GM12878 (cell line): ENCODE data around the gene SMIM9. TPM values are rescaled to one million over a fixed set of nuclear protein-coding genes. Genes with fewer than 3 reads are reported as not detected.

Experiments
- ATAC-seq: fragments of 200-7000 bp; cut with Tn5 transposase; 3 replicates; pipeline ENCODE4 v1.9.1; 2020; ENCODE audit warnings: mild to moderate bottlenecking, moderate library complexity
- BruUV-seq: library from RNA; stranded (reverse); fragments of 400-500 nt; replicated peaks from 2 replicates; lab custom pipeline; 2021; lab: Mats Ljungman, UMichigan
- CTCF ChIA-PET: fragments of 300-600 bp; sonication (Branson Sonifier 250); formaldehyde crosslinking; extraction: SDS; loops from one replicate; lab custom pipeline; 2021; ENCODE audit warnings: inconsistent platforms; lab: Yijun Ruan, JAX
- POLR2A ChIA-PET: fragments of 350-600 bp; formaldehyde crosslinking; extraction: SDS; loops from one replicate; lab custom pipeline; 2021; ENCODE audit warnings: inconsistent platforms; lab: Charles Lee
- RAD21 ChIA-PET: fragments of 300-600 bp; sonication (Branson Sonifier 250); formaldehyde crosslinking; loops from one replicate; lab custom pipeline; 2023; ENCODE audit warnings: antibody characterized with exemption; ENCODE audit not compliant: unreplicated experiment; lab: Charles Lee
- SMC1A ChIA-PET: fragments of 300-600 bp; sonication (Branson Sonifier 250); formaldehyde crosslinking; loops from one replicate; lab custom pipeline; 2023; ENCODE audit not compliant: unreplicated experiment, uncharacterized antibody; lab: Charles Lee
- DNase-seq: peaks from one replicate; pipeline ENCODE4 v3.0.0-alpha.2; 2011; ENCODE audit warnings: low read depth, low spot score
- FAIRE-seq: peaks from 3 replicates; lab custom pipeline; 2011; peaks lifted over from hg19 to GRCh38; lab: Jason Lieb, UNC
- H2AFZ ChIP-seq: 2 replicates; pipeline ENCODE4 v1.6.0; 2011; ENCODE audit warnings: low read depth, low read length, control low read depth; ENCODE audit not compliant: control insufficient read depth
- H3K27ac ChIP-seq: 2 replicates; pipeline ENCODE4 v1.5.1; 2011; ENCODE audit warnings: control low read depth; ENCODE audit not compliant: control insufficient read depth, insufficient read depth
- H3K27me3 ChIP-seq, 2 experiments: replicated peaks in 1 of 2; 2 replicates each; pipeline versions ENCODE4 v1.6.0 to v1.6.1; 2011; ENCODE audit warnings: low read length in 1 of 2; ENCODE audit not compliant: control insufficient read depth in 2 of 2, insufficient read depth in 2 of 2
- H3K36me3 ChIP-seq, 2 experiments: 2 replicates each; pipeline ENCODE4 v1.5.1; 2011; ENCODE audit warnings: low read length in 1 of 2; ENCODE audit not compliant: control insufficient read depth in 2 of 2, insufficient read depth in 2 of 2
- H3K4me1 ChIP-seq: 2 replicates; pipeline ENCODE4 v1.6.1; 2011; ENCODE audit warnings: mild to moderate bottlenecking, low read length, moderate library complexity, mixed read lengths; ENCODE audit not compliant: control insufficient read depth, insufficient read depth
- H3K4me2 ChIP-seq: 2 replicates; pipeline ENCODE4 v1.6.0; 2011; ENCODE audit warnings: control low read depth; ENCODE audit not compliant: control insufficient read depth, insufficient read depth
- H3K4me3 ChIP-seq: fragments of 200-600 bp; sonication (generic); 2 replicates; pipeline ENCODE4 v1.5.1; 2016
- H3K79me2 ChIP-seq: 2 replicates; pipeline ENCODE4 v1.6.0; 2011; ENCODE audit warnings: low read length; ENCODE audit not compliant: control insufficient read depth, insufficient read depth
- H3K9ac ChIP-seq: 2 replicates; pipeline ENCODE4 v1.8.0; 2011; ENCODE audit warnings: low read length, control low read depth, mixed read lengths; ENCODE audit not compliant: control insufficient read depth, insufficient read depth
- H3K9me3 ChIP-seq: replicated peaks from 3 replicates; pipeline ENCODE4 v1.5.1; 2011; ENCODE audit warnings: mild to moderate bottlenecking, low read length; ENCODE audit not compliant: control insufficient read depth, insufficient read depth
- H4K20me1 ChIP-seq: 2 replicates; pipeline ENCODE4 v1.6.0; 2011; ENCODE audit not compliant: control insufficient read depth, insufficient read depth
- BRCA1 ChIP-seq: IDR thresholded peaks from 2 replicates; pipeline ENCODE4 v1.6.1; 2011; ENCODE audit warnings: low read depth, low read length, improper control_type of control experiment
- CHD4 ChIP-seq: fragments of 200-600 bp; sonication (generic); IDR thresholded peaks from 2 replicates; pipeline ENCODE4 v1.6.1; 2016; ENCODE audit warnings: mild to moderate bottlenecking
- CREM ChIP-seq: IDR thresholded peaks from 2 replicates; pipeline ENCODE4 v1.6.1; 2014; ENCODE audit warnings: antibody characterized with exemption, low read depth
- FOXK2 ChIP-seq: fragments of 450-650 bp; IDR thresholded peaks from 2 replicates; pipeline ENCODE4 v1.6.1; 2017; ENCODE audit warnings: mild to moderate bottlenecking, moderate library complexity
- HDAC2 ChIP-seq: fragments of 200-600 bp; sonication (generic); IDR thresholded peaks from 2 replicates; pipeline ENCODE4 v1.6.1; 2017
- IRF4 ChIP-seq: IDR thresholded peaks from 2 replicates; pipeline ENCODE4 v1.6.1; 2011; ENCODE audit warnings: low read depth, low read length
- JUND ChIP-seq: IDR thresholded peaks from 2 replicates; pipeline ENCODE4 v1.6.1; 2012; ENCODE audit warnings: low read depth, mild to moderate bottlenecking, low read length, improper control_type of control experiment, moderate library complexity
- MLLT1 ChIP-seq: fragments of 450-650 bp; IDR thresholded peaks from 2 replicates; pipeline ENCODE4 v1.6.1; 2016; ENCODE audit warnings: mild to moderate bottlenecking
- MYB ChIP-seq: fragments of 150-350 bp; IDR thresholded peaks from 2 replicates; pipeline ENCODE4 v1.6.1; 2014; ENCODE audit warnings: mild to moderate bottlenecking, low read depth, low read length, borderline replicate concordance
- NFXL1 ChIP-seq: fragments of 450-650 bp; IDR thresholded peaks from 2 replicates; pipeline ENCODE4 v1.6.1; 2017; ENCODE audit warnings: antibody characterized with exemption, mild to moderate bottlenecking, borderline replicate concordance
- PKNOX1 ChIP-seq: fragments of 450-650 bp; IDR thresholded peaks from 2 replicates; pipeline ENCODE4 v1.6.1; 2016; ENCODE audit warnings: mild to moderate bottlenecking
- SP1 ChIP-seq: IDR thresholded peaks from one replicate; pipeline ENCODE4 v1.6.1; 2011; ENCODE audit warnings: low read depth, low read length
- WGBS: methylation state at CpG from one replicate; pipeline ENCODE4 v1.1.6; 2016; ENCODE audit warnings: low lambda C conversion rate; ENCODE audit not compliant: insufficient replicate concordance, insufficient coverage; ENCODE audit errors: missing lambda C conversion rate; 5-methylcytosine and 5-hydroxymethylcytosine counted together
- in situ Hi-C: fragments of 300-500 bp; cut with MboI; formaldehyde crosslinking; loops from 9 replicates; pipeline ENCODE4 v1.14.3; 2018; ENCODE audit warnings: mixed read lengths
- intact Hi-C: fragments of 100-400 bp; cut with micrococcal nuclease; formaldehyde crosslinking; loops from one replicate; pipeline ENCODE4 v1.14.2; 2022; ENCODE audit not compliant: unreplicated experiment
- polyA plus RNA-seq, 11 experiments: library from polyadenylated mRNA; depleted of rRNA in 4 of 11; unstranded in 6 of 11; stranded (reverse) in 5 of 11; fragments of >200 nt; fragmentation: Nextera tagmentation in 4 of 11; fragmentation: Illumina TruSeq in 1 of 11; extraction: Ambion mirVana in 4 of 11; extraction: Trizol in 1 of 11; gene quantifications; 1 replicate in 1 of 11; 2 replicates in 10 of 11; pipeline versions ENCODE4 v1.2.1 to v1.2.3, GENCODE V29; 2011 to 2016; ENCODE audit warnings: inconsistent platforms in 2 of 11, missing spikeins in 2 of 11, low read depth in 1 of 11
- total RNA-seq, 4 experiments: library from RNA; depleted of rRNA in 3 of 4; stranded (reverse); fragments of >200 nt in 3 of 4; fragmentation: Illumina TruSeq in 1 of 4; extraction: Trizol in 1 of 4; gene quantifications; 2 replicates each; pipeline versions ENCODE4 v1.2.1 to v1.2.3, GENCODE V29; 2013 to 2021

The SMIM9 gene
- total and polyA plus RNA-seq, 10 of the 15 experiments (the other 5 are each of a cell fraction or from before 2014, with no cell fraction given) = not detected

- TF ChIP-seq BRCA1 (no peak), MLLT1 (no peak), FOXK2 (no peak), SP1 (no peak), IRF4 (no peak)
- TF ChIP-seq, all 136 proteins: peak for 0
- ChIA-PET SMC1A (interaction anchor here (1.0 to 1.4 kb wide), 2 partner anchors 15 to 26 kb away, joined by 3 read pairs; no protein-coding TSS in a partner anchor), CTCF (interaction anchor here (0.8 kb wide), 1 partner anchor 10 kb away, joined by 3 read pairs; no protein-coding TSS in a partner anchor), RAD21 (interaction anchor here (0.8 kb wide), 1 partner anchor 26 kb away, joined by 3 read pairs; no protein-coding TSS in a partner anchor), POLR2A (no interaction called here)
- Histone ChIP-seq H4K20me1 (no peaks in the 10 kb centered on the region), H3K4me3 (no peak overlapping the region), H3K4me1 (no peaks in the 10 kb centered on the region), H3K27ac (no peak overlapping the region), H3K36me3 (no peaks in the 10 kb centered on the region), H3K79me2 (no peaks in the 10 kb centered on the region), H3K9ac (no peak overlapping the region), H3K27me3 (no peaks in the 10 kb centered on the region), H3K4me2 (no peak overlapping the region), H2AFZ (no peak overlapping the region), H3K9me3 (no peaks in the 10 kb centered on the region; the same call in 2 of the 3 replicates)
- DNase-seq = no peak
- 69% methylated on average over 2 of the region's 2 CpGs for WGBS
- intact Hi-C loops = no loop called here
- no TSS peak for BruUV-seq
- ATAC-seq = no peak
- in situ Hi-C loops = no loop called here
- FAIRE-seq = no peak
Measured at GRCh38 chrX:154802947-154803346, 31.5 kb downstream of the SMIM9 start.

GRCh38 chrX:154800478-154801210, 33.8 kb downstream of the SMIM9 start:
- in situ Hi-C loops (no loop called here), intact Hi-C loops (no loop called here)
- Histone ChIP-seq H3K4me1 (no peaks in the 10 kb centered on the region), H3K9me3 (no peaks in the 10 kb centered on the region; the same call in 2 of the 3 replicates), H4K20me1 (no peaks in the 10 kb centered on the region), H3K79me2 (no peaks in the 10 kb centered on the region), H3K4me3 (no peak overlapping the region), H3K9ac (no peak overlapping the region), H2AFZ (no peak overlapping the region), H3K27me3 (no peaks in the 10 kb centered on the region), H3K36me3 (no peaks in the 10 kb centered on the region), H3K4me2 (no peak overlapping the region), H3K27ac (no peak overlapping the region)
- RAD21 ChIA-PET = no interaction called here
- FAIRE-seq (no peak), ATAC-seq (no peak), DNase-seq (no peak)
- CTCF ChIA-PET = no interaction called here
- POLR2A ChIA-PET = no interaction called here
- no TSS peak for BruUV-seq
- 53% methylated on average over 8 of the region's 8 CpGs for WGBS
- TF ChIP-seq PKNOX1 = no peak
- no peak for TF ChIP-seq MYB
- TF ChIP-seq HDAC2 = no peak
- TF ChIP-seq CHD4 = no peak
- TF ChIP-seq BRCA1 = no peak
- TF ChIP-seq CREM = no peak
- no peak for TF ChIP-seq JUND
- no peak for TF ChIP-seq NFXL1
- SMC1A ChIA-PET = no interaction called here
